Effector CD8-positive, alpha-beta T cell (primary cell): ENCODE measurements around the gene PANK4.

Experiments used
- DNase-seq: peaks from one replicate; lab custom pipeline; 2025; lab: John Stamatoyannopoulos, UW

PANK4 gene

DNA sequence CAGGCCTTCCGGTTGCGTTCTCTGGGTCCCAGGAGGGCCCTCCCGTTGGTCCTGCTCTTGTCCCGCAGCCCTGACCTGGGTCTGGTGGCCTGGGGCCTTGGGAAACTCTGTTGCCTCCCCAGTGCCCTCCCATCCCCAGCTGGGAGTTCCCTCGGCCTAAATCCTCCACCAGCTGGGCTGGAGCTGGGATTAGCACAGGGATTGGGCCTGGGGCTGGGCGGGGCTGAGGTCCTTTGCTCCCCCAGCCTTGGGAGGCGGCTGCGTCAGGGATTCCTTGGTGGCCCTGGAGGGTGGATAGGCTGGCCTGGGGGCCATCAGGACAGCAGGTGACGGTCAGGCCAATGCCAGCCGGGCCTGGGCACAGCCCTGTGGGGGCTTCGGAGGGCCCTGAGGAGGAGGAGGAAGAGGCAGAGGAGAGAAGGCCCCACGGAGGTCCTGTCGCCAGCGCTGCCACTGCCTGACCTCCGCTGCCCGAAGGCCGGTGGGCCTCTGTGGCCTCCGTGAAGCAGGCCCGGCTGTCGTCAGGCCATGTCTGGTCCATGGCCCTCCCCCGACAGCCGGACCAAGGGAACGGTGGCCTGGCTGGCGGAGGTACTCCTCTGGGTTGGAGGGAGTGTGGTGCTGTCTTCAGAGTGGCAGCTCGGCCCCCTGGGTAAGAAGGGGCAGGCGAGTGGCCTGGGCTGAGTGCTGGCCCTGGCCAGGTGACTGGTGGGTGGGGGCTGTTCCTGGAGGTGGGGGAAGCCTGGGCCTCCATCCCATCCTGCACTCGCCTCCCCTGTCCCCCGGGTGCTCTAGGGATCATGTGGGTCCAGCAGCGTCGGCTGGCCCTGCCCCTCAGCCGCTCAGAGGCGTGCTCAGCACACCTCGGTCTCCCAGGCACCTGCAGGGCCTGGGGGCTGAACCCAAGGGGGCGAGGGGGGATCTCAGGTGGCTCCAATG, 50.1 kb downstream of the PANK4 start, which contains the start of gene PLCH2:
Gene PLCH2 (plus strand): TSS at position 229 of the 939 bp plus-strand sequence. CDS start 300 bp downstream, at position 529.
- DNase-seq, result no peak

DNA sequence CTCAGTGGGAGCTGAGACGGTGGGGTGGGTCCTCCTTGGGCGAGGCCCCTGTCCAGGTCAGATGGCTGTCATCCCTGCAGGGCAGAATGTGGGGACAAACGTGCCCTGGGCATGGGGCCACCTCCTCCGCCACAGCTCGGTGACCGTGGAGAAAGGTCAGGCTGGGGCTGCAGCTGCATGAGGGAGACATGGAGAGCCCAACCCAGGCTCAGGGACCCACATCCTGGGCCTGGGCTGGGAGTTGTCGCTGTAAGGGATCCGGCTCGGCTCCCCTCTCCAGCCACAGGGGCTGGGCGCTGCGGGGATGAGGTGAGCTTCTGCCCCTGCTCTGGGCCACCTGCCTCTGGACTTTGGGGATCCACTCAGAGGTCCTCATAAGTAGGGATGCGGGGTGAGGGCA, 50.8 kb downstream of the PANK4 start:
- no peak for DNase-seq

DNA sequence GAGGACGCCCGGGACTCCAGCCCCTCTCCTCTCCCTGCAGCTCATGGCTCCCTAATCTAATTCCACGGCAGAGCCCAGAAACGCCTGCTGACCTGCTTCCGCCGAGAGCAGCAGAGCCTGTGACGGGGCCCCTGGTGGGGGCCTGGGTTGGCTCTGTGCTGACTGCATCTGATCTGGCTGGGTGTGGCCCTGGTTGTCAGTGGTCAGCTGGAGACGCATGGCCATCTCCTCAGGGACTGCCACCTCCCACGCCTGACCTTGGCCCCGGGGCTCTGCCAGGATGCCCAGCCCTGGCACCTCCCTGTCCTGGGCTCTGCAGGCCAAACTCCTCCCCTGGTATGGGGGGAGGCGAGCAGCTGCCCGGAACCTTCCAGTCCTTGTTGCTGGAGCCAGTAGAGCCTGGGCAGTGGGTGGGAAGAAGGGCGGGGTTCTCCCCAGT, 51.4 kb downstream of the PANK4 start:
- DNase-seq, result no peak

DNA sequence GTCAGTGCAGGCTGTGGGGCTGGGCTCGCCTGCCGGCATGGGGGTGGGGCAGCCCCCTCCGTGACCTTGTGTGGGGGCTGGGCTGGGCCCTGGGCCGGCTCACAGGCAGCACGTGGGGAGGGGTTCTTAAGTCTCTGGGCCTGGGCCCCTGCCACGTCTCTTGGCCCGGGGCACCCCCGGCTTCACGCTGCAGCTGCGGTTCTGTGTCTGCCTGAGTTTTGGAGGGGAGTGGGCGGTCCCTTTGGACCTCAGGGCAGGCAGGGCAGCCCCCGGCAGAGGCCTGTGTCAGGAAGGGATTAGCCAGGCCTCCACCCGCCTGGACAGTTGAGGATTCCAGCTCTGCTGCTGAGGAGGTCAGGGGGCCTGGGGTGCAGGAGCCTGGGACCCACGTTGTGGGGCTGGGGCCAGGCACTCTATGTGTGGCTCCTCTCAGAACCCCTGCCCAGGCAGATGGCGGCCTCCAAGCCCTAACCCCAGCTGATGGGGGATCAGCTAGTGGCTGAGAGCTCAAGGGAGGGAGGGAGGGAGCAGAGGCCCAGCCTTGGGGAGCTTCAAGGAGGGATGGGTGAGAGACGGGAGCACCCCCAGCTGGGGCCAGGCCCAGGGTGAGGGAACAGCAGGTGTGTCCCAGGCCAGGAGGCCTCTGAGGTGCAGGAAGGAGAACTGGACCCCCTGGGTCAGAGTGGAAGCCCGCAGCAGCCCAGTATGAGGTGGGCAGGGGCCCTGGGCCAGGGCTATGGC, 52.1 kb downstream of the PANK4 start:
- no peak for DNase-seq

DNA sequence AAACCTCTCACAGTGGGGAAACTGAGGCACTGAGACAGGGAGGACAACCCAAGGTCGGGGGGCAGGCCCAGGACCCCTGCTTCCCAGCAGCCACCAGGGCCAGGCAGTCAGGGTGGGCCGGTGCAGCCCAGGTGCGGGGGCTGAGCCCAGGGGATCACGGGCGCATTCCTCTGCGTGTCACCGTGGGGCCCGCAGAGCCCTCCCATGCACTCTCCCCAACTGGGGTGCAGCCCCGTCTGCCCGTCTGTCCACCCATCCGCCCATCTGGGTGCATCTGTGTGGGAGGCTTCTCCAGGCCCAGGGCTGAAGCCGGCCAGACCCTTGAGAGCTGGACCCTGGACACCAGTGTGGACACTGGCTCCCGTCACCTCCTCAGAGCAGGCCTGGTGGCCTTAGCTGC, 53.2 kb downstream of the PANK4 start:
- no peak for DNase-seq

DNA sequence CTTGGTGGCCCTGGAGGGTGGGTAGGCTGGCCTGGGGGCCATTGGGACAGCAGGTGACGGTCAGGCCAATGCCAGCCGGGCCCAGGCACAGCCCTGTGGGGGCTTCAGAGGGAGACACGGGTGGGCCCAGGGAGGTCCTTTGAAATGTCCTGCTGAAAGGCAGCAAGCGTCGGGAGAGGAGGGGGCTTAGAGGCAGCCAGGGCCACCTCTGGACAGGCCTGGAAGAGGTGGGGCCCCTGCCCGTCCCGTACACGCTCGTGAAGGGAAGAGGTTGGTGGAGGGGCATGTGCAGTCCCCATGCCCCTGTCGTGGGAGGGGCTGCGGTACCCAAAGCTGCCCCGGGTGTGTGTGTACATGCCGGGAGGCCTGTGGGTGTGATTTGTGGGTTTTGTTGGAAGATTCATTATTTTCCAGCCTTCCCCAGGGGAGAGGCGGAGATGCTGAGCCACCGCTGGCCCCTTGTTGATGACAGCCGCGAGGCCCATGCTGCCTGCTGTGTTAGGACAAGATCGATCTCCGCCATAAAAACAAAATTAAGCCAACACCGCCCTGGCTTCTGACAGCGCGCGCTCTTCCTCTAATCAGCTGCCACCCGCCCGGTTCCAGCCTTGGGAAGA, 53.7 kb downstream of the PANK4 start:
- DNase-seq, result no peak

DNA sequence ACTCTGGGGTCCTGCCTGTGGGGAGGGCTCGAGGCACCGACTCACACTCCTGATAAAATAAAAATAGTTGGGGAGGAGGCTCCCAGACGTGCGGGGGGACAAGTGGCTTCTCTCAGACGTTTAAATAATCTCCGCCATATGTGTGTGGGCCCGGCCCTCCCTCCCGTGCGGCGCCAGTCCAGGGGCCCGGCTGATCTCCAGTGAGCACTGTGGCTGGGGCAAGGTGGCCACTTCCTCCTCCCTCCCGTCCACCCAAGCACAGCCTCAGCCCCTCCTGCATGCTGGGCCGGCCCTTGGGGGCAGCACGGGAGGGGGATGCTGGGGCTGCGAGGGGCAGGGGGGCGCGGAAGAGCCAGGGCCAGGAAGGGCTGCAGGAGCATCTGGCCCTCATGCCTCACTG, 54.3 kb downstream of the PANK4 start:
- DNase-seq, result no peak

DNA sequence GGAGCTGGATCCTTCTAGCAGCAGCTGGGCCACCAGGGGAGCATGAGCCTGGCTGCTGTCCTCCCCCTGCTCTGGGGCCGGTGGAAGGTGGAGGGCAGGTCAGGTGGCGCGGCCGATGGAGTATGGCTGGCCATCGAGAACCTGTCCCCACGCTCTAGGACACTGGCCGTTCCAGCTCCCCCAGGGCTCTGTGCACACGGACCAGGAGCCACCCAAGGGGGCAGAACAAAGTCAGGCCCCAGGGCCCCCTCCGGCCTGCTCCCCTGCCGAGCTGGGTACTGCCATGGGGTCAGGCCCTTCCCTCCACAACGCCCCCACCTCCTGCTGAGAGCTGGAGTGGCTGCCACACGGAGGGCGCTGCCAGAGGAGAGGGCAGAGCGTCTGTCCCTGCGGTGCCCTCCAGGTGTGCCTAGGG, 54.8 kb downstream of the PANK4 start:
- no peak for DNase-seq

DNA sequence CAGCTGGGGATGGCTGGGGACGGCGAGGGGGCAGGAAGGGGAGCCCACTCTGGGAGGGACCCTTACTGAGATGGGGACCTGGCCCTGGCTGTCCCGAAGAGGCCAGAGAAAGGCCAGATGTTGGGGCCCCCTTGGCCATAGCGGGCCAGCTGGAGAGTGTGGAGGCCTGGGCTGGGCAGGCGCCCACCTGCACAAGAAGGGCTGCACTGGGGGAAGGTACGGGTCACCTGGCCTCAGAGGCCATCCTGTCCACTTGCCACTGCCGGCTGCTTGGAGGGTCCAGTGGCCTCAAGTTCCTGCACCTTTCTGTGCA, 55.3 kb downstream of the PANK4 start:
- DNase-seq, result no peak

DNA sequence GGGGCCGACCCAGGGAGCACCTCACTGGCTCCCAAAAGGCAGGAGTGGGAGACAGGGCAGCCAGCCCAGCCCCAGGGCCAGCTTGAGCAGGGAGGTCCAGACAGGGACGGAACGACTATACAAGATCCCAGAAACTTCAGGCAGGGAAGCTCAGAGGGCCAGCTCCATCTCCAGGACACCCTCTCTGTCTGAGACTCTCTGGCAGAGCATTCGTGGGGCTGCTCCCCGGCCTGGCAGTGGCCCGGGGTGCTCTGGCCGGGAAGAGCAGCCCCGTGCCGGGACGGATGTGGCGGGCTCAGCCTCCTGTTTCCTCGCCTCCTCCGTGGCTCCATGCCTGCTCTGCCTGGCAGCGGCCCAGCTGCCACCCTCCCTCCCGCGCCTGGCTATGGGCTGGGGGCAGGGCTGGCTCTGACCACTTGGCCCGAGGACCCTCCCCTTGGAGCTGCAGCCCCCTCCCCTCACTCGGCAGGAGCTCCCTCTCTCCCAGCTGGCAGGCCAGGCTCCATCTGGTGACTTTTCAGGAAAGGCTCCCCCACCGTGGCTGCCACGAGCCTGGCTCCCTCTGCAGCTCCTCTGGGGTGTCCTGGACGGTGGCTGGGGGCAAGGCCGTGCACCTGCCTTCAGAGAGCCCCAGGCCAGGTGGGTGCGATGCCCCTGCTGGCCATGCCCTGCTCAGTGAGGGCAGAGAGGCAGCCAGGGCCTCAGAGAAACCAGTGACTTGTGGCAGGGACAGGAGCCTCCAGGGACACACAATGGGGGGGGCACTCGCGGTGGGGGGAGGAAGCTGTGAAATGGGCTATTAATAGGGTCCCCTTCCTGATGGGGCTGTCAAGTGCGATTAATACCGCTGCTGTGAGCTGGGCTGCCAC, 55.9 kb downstream of the PANK4 start:
- no peak for DNase-seq

DNA sequence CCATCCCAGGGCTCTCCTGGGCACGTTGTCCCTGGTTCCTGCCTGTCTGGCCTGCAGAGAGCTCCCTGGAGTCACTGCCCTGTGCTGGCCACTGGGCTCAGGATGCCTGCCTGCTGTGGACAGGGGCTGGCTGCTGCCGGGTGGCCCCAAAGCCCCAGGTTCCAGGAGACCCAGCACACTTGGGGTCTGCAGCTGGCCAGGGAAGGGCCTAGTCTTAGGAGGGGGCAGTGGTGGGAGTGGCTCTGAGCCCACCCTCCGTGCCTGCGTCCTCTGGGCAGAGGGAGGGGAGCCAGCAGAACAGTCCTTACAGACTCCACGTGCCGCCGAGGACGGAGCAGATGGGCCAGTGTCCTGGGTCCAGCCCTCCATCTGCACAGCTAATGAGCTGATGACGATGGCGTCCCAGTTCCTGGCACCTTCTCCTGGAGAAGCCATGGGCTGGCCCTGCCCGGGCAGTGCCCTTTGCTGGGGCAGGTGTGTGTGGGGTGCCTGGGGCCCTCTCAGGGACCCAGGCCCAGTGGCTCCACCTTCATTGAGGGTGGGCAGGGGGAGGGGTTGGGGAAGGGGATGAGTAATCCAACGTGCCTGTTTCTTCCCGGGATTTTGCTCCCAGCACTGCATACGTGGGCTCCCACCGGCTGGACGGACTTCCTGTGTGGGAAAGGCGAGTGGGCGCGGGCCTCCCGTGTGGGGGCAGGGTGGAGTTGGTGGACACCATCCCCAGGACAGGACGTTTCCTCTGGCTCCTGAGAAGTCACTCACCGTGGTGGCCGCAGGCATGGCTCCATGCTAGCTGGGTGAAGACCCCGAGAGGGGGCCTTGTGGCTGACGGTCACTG, 57.1 kb downstream of the PANK4 start:
- no peak for DNase-seq

DNA sequence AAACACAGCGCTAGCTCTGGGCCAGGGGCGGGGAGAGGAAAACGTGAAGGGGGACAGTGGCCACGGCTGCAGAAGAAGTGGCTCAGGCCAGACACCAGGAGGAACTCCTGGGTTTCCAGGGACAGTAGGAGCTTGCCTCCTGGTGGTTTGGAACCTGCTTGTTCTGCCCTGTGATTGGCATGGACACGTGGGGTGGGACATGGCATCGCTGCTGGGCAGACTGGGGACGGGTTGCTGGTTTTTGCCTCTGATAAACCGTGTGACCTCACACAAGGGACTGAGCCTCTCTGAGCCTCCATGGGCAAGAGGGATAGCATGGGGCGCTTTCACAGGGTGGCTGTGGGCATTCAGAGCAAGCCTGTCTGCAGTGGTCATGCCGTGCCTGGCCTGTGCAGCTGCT, 57.9 kb downstream of the PANK4 start:
- DNase-seq, result no peak

DNA sequence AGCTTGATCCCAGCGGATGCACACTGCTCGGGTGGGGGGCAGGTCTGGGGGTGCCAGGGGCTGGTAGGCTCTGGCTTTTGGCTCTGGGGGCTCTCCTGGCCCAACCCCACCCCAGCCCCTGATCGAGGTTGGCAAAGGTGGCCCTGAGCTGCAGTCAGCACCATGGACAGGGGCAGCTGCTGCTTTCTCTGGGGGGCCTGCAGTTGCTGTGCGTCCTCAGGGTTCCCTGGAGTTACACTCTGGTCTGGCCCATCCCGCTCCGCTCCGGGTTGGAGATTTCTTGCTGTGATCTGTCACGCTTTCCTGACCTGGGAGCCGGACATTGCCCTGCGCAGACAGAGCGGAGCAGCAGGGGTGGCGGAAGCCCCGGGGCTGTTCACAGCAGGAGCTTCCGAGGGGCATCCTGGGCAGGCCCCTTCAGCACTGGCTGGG, 58.3 kb downstream of the PANK4 start:
- DNase-seq, result peak; percentile 27

DNA sequence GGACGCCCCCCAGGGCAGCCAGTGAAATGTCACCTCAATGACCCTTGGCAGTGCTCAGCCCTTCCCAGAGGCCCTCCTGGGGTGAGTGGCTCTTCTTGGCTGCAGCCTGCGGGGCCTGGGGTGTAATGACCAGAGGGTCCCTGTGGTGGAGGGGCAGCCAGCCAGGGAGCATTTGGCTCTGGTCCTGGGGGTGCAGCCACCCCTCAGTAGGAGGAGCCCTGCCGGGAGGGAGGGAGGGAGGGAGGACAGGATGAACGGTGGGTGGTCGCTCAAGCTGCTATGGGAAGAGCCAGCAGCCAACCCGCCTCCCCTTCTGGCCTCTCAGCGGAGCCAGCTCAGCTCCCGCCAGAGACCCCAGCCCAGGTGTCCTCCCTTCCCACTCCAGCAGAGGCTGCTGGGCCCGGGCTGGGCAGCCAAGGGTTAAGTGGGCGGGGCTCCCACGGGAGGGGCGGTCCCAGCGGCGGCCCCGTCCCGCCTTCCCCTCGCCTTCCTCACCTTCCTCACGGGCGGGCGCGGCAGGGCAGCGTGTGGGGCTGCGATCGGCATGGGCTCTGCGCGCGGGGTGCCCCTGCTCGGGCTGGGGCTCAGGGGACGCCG, 59.3 kb downstream of the PANK4 start:
- DNase-seq, result no peak

DNA sequence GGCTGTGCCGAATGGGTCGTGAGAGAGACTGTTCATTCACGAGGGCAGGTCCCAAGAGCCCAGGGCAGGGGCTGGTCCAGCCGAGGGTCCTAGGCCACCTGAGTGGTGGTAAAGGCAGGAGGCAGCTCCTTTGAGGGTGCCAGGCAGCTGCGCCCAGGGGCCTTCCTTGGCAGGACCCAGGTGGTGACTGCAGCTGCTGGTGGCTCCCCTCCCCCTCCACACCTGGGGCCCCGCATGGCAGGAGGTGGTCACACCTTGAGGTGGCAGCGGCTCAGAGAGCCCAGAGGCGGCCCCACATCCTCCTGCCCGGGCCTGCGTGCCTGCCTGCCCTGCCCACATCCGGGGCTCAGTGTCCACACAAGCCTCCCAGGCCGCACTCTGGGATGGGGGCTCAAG, 60.1 kb downstream of the PANK4 start:
- no peak for DNase-seq

DNA sequence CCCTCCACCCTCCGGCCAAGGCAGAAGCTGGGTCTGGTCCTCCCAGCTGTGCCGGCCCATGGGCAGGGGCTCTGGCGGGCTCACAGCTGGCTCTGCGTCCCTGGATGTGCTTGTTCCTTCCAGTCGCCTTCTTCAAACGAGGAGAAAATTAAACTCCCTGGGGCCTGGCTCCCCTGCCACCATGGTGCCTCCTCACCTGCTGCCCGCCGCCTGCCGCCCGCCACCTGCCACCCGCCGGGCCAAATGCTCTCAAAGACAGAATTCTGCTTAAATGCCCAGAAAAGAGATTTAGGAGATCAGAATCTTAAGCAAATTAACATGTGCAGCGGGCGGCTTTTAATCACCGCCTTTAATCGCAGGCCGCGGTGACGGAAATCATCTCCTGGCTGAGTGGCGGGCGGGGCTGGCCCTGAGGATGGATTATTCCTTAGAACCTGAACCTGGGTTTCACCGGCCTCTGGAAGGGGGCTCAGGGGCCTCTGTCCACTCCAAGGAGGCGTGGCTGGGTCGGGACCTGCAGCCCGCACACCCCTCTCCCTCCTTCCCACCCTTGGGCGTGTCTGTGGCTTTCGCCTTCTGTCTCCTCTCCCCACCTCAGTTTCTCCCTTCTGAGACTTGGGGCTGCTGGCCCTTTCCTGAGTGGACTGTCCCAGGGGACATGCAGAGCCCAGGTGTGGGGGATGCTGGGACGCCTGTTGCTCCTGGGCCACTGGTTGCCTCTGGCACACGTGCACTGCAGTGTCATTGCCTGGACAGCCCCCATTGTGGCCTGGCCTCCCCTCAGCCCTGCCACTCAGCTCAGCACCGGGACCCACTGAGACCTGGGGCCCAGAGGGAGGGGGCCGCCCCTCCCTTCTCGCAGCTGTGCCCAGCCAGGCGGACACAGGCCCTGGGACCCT, 60.8 kb downstream of the PANK4 start:
- DNase-seq, result no peak

DNA sequence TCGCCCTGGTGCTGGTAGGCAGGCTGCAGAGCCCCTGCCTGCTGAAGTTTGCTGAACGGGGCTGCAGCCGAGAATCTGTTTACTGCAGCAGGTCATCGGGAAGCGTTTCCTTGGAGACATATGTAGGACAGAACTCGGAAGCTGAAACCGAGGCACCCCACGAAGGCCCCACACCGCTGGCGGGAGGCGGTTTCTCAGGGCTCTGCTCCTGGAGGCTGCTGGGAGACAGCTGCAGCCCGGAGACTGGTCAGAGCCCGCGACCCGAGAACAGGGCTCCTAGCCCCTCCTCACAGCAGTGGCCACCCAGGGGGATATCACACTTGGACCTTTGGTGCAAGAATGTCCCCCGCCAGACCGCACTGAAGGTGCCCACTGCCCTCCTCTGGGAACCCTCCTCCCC, 63.0 kb downstream of the PANK4 start:
- DNase-seq, result no peak

DNA sequence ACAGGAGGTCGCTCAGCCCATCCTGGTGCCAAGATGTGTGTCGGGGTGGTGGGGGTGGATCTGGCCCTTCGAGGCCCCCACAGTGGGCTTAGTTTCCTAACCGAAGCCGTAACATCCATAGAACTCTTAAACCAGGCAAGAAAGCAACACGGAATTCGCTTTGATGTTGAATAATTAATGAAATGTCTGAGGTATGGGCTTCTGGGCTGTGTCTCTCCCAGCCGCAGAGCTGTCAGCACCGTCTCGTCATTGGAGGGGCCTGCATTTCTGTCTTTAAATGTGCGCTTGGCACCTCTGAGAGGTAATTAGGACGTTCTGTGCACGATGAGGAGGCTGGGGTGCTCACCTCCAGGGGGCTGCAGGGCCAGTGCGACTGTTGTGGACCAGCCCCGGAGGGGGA, 63.6 kb downstream of the PANK4 start:
- no peak for DNase-seq

DNA sequence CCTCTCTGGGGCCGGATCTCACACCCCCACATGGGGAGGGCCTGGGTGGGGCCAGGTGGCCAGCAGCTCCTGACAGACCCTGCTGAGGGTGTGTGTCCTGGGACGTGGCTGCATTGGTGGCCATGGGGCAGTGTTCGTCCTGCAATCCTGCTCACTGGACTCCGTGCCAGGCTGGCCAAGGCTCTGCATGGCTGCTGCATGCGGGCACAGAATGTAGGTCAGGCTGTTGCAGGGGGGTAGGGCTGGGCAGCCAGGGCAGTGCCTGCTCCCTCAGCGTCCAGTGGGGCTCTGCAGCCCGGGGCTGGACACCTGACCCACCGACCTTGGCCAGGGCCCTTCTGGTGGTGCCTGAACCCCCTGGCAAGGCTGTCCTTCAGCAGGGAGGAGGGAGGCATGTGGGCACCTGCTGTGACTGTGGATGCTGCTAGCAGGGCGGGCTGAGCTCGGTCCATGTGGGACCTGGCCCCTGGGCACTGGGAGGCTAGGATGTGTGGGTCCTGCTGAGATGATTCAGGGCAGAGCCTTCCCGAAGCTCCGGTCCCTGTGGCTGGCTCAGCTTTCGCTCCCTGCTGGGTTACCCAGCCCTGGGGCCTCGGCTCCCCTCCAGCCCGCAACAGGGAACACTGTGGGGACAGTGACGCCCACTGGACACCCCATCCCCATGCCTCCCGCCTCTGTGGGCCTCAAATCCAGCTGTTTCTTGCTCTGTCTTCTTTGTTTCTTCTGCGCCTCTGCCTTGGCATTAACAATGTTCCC, 65.2 kb downstream of the PANK4 start:
- DNase-seq, result no peak
